ENCODE results near the gene RFC2.
"Not testable (repeated sequence)": the region's sequence is repeated elsewhere in the genome, so short reads cannot be mapped to it uniquely, and the experiment has no call there.

Gene RFC2

GRCh38 chr7:74282748-74283459 is 28.7 kb upstream of the RFC2 start:
- DNase-seq, result no peak

- DNase-seq, result no peak
Measured at GRCh38 chr7:74280985-74281384, 26.8 kb upstream of the RFC2 start.

GRCh38 chr7:74277636-74278035 is 23.4 kb upstream of the RFC2 start:
- no peak for DNase-seq

GRCh38 chr7:74275401-74275881 is 21.2 kb upstream of the RFC2 start:
- DNase-seq, result no peak

- DNase-seq, result no peak
Measured at GRCh38 chr7:74272305-74273038, 18.3 kb upstream of the RFC2 start.

GRCh38 chr7:74271742-74272141 is 17.5 kb upstream of the RFC2 start:
- DNase-seq, result no peak

GRCh38 chr7:74269757-74270277 is 15.6 kb upstream of the RFC2 start:
- DNase-seq, result peak; percentile 73

- DNase-seq, result no peak
Measured at GRCh38 chr7:74267756-74268565, 13.8 kb upstream of the RFC2 start.

GRCh38 chr7:74266191-74266963 is 12.2 kb upstream of the RFC2 start:
- no peak for DNase-seq

GRCh38 chr7:74263399-74264120 is 9.4 kb upstream of the RFC2 start:
- DNase-seq, result no peak

GRCh38 chr7:74262639-74263398 is 8.6 kb upstream of the RFC2 start:
- no peak for DNase-seq

- no peak for DNase-seq
Measured at GRCh38 chr7:74258639-74259038, 4.4 kb upstream of the RFC2 start.

GRCh38 chr7:74256491-74257408 is 2.6 kb upstream of the RFC2 start:
- DNase-seq, result no peak

GRCh38 chr7:74255461-74255860 is 1.3 kb upstream of the RFC2 start:
- DNase-seq, result not testable (repeated sequence)

GRCh38 chr7:74254858-74255379 is 720 bp upstream of the RFC2 start:
- DNase-seq, result no peak

- DNase-seq, result no peak
Measured at GRCh38 chr7:74253835-74254128, 417 bp downstream of the RFC2 start.

GRCh38 chr7:74253331-74253730 is 868 bp downstream of the RFC2 start:
- DNase-seq, result no peak

- no peak for DNase-seq
Measured at GRCh38 chr7:74252893-74253292, 1.3 kb downstream of the RFC2 start.

GRCh38 chr7:74249058-74249457 is 5.1 kb downstream of the RFC2 start:
- not testable (repeated sequence) for DNase-seq

- no peak for DNase-seq
Measured at GRCh38 chr7:74248156-74248555, 6.0 kb downstream of the RFC2 start.
